HG02884 (cell line): ENCODE measurements around the gene CHST1.

Experiments used
- ATAC-seq: cut with Tn5 transposase; IDR thresholded peaks from one replicate; pipeline ENCODE4 v1.9.1; 2021; ENCODE audit warnings: mild to moderate bottlenecking, moderate library complexity; ENCODE audit not compliant: unreplicated experiment

CHST1 gene

DNA sequence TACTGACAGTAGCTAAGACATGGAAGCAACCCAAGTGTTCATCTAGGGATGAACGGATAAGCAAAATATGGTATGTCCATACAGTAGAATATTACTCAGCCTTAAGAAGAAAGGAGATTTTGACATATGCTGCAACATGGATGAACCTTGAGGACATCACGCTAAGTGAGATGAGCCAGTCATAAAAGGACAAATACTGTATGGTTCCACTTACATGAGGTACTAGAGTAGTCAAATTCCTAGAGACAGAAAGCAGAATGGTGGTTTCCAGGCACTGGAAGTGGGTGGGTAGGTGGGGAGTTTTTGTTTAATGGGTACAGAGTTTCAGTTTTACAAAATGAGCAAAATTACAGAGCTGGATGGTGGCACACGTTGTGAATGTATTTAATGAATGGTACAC, 18.1 kb downstream of the CHST1 start:
- no peak for ATAC-seq

DNA sequence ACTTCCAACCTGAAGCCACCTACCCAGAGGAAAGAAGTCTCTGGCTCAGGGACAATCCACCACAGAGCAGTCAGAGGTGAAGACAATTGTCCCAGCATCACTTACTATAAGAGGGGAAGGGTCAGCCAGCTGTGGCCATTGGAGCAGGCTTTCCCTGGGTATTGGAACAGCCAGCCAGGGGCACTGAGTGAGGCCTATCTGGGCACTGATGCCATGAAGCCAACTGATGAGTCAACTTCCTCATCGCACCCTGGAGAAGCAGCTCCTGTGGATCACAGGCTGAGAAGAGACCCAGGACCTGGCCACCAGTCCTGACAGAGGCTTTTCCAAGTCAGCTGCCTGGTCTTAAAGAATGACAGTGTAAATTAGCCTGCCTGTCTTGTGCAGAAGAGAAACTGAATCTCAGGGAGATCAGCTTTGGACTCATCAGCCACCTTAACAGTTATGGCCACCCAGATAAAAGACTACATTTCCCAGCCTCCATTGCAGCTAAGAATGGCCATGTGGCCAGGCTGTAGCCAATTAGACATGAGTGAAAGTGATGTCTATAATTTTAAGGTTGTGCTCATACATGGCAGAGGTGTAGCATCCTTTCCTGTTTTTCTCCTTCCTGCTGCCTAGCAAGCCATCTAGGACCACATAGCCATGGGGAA, 19.0 kb downstream of the CHST1 start:
- ATAC-seq: no peak

DNA sequence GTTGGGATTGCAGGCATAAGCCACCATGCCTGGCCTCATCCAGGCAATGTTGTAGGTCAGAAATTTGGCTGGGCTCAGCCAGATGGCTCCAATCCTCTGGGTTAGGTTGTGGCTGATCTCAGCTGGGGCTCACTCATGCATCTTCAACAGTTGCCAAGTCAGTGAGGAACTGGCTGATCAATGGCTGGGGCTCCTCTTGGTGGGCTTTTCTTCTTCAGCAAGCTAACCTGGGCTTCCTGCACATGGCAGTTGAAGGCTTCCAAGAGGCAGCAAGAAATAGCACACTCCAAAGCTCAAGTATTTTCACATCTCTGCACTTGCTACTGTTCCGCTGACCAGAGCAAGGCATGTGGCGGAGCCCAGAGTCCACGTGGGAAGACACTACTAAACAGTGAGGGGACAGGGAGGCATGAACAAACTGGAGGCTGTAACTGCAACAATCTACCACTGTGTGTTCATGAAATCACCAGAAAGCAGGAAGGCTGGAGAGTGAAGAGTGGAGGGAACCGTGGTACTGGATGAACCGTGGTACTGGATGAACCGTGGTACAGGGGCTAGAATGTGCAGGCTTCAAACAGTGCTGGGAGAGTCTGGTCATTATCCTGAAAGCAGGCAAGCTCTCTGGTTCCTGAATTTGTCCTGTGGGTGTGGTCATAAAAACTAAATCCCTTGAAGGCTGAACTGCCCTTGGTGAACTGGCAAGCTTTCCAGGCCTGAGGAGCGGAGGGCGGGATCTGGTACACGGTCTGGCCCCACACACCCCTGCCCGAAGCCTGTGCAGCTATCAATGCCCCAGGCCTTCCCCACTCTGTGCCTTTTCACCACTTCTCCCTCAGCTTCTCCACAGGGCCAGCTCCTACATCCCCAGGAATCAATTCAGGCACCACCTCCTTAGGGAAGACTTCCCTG, 20.2 kb downstream of the CHST1 start:
- ATAC-seq: no peak

DNA sequence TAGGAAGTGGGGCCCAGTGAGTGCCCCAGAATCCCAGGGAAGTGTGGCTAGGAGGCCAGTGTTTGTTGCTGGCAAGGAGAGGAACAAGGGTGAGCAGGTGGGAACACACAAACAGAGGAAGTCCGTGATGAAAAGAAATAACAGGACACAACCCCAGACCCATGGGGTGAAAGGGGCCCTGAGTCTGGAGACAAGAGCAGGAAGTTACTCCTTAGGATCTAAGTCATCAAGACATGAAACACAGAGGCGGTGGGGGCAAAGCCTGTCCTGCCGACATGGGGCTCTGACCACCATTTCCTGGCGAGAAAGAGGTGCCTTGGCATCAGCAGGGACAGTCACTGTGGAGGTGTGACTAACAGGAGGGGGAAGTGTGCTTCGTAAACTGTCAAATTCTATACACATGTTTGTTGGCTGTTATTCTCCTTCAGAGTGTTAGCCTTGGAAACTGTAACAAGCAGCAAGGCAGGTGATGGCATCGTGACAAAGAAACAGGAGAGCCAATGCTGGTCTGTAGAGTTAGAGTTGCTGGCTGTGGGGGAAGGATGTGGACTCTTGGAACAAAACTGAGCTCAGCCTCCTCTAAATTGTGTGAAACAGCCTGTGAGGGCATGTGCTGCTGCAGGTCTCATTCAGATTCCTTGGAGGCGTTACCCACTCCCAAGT, 21.7 kb downstream of the CHST1 start:
- no peak for ATAC-seq

DNA sequence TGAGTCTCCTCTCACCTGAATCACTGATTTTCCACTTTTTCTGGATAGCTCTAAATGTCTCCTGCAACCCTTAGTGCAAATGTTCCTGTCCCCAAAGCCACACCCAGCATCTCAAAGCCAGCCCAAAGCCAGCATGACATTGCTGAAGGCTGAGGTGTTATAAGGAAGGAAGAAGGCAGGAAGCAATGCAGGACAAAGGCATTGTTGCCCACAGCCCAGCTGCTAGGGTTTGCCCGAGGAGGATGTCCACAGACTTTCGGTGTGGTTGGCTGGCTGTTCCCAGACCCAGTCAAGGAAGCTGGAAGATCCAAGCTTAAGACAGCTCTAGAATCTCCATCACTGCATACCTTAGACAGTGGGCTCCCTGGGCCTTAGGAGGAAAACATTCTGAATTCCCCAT, 23.5 kb downstream of the CHST1 start:
- ATAC-seq: no peak

DNA sequence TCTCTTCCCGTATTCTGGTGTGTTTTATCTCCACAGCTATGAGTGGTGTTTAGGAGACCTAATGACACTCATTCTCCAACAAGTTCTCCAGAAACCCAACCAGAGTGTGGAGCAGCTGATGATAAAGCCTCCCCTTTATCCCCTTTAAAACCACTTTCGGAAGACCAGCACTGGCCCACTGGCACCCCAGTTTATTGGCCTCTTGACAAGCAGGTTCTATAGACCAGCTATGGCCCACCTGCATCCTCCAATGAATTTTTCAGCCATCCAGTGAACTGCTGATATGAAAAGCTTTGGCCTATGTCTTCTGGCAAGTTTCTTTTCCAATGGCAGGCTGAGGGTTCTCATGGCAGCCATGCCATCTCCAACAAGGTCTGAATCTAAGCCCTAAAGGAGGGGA, 27.4 kb downstream of the CHST1 start:
- no peak for ATAC-seq

DNA sequence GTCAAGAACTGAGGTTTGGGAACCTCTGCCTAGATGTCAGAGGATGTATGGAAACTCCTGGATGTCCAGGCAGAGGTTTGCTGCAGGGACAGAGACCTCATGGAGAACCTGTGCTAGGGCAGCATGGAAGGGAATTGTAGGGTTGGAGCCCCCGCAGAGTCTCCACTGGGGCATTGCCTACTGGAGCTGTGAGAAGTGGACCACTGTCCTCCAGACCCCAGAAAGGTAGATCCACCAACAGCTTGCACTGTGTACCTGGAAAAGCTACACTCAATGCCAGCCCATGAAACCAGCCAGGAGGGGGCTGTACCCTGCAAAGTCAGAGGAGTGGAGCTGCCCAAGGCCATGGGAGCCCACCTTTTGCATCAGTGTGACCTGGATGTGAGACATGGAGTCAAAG, 29.5 kb downstream of the CHST1 start:
- ATAC-seq: no peak

DNA sequence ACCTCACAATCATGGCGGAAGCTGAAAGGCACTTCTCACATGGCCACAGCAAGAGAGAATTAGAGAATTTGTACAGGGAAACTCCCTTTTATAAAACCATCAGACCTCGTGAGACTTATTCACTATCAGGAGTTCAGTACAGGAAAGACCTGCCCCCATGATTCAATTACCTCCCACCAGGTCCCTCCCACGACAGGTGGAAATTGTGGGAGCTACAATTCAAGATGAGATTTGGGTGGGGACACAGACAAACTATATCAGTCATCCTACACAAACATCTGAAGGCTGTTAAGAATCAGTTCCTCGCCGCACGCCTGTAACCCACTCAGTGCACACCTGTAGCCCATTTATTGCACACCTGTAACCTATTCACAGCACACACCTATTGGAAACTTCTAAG, 39.8 kb downstream of the CHST1 start:
- ATAC-seq: no peak

DNA sequence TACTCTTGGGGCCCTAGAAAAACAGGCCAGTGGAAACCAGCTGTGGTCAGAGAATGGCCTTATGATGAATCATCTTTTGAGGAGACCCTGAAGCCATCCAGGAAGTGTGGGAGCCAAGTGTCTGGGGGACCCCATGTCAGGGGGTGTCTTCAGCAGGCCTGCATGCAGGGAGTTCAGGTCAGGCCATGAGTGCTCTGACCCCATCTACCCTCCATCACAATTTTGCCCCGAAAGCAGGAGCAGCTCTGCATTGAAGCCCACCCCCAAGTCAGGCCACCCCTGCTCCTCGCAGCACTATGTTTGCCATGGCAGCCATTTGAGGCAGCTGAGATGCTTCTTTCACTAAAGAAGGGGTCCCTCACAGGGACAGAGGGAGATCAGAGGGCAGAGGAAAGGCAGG, 41.3 kb downstream of the CHST1 start:
- no peak for ATAC-seq

DNA sequence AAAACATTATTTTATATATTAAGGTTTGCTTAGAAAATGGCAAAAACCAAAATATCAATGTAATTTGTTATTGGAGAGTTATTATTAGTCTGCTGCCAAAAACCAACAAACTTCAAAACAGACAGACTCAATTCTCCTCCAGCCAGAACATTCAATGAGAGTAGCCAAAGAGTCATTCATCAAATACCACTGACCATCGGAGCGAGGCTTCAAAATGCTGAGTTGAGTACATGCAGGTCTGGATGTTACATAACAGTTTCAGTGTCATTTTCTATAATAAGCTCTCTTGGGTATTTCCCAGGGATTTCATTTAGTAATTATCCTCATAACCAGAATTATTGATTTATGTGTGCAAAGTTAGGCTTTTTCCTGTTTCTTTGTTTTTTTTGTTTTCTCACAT, 42.6 kb downstream of the CHST1 start:
- no peak for ATAC-seq

DNA sequence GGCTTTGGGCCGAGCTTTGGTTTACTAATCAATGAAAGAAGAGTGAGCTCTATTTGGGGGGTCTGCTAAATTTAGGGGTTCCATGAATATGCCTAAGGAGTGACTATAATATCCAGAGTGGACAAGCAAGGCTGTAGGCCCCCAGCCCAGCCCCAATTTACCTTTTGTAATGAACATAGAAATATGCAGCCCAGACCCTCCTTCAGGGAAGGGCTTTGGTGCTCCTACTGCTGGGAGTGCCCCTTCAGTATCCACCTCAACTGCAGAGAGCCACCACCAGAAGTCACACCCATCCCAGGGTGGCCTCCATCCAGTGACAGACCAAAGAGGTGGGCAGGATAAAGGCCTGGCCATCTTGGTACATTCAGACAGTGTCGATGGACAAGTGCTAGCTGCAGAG, 43.1 kb downstream of the CHST1 start:
- ATAC-seq: no peak

DNA sequence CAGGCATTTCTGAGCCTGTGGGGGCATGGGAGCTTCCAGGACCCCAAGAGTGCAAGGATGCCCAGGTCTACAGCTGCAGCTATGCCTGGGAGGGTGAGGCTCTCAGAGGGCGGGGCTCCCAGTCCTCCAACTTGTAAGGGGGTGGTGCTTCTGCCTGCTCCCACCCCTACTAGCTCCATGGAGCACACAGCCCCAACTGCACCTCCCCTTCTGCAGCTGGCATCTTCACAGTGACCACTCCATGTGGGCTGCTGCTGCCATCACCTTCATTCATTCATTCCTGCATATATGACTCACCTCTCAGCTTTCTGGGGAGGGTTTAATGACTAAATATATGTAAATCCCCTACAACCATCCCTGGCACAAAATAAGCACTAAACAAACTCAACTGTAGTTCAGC, 43.8 kb downstream of the CHST1 start:
- no peak for ATAC-seq

DNA sequence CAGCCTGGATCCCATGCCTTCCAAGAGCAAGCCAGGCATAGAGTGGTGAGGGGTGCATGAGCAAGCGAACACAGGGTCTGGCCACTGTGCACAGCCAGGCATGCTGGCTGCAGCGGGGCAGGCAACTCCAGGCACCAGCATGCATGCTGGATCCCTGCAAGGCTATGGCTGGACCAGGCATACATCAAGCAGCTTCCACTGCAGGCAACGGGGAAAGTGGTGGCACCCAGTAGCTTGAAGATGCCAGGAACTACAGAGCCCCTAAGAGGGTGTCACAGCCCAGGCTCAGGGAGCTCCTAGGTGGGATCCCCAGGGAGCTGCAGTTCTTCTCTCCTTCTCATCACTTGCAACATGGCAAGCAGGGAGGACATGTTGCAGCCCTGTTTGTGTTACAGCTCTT, 45.2 kb downstream of the CHST1 start:
- ATAC-seq: no peak

DNA sequence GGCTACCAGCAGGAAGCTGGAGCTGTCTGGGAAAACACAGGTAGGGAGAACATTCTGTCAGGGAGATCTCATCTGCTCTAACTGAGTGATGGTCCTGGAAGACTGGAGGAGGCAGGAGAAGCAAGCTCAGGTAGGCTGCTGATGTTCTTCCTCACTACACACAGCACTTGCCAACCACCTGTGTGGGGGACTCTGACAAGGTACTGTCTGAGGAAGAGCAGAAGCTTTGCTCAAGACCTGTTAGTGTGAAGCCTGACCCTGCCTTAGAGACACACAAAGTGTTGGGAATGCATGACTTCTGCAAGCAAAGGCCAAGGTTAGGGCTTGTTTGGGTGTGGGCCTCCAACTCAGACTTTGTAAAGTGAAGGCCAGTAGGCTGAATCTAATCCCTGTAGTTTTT, 46.5 kb downstream of the CHST1 start:
- ATAC-seq: no peak

DNA sequence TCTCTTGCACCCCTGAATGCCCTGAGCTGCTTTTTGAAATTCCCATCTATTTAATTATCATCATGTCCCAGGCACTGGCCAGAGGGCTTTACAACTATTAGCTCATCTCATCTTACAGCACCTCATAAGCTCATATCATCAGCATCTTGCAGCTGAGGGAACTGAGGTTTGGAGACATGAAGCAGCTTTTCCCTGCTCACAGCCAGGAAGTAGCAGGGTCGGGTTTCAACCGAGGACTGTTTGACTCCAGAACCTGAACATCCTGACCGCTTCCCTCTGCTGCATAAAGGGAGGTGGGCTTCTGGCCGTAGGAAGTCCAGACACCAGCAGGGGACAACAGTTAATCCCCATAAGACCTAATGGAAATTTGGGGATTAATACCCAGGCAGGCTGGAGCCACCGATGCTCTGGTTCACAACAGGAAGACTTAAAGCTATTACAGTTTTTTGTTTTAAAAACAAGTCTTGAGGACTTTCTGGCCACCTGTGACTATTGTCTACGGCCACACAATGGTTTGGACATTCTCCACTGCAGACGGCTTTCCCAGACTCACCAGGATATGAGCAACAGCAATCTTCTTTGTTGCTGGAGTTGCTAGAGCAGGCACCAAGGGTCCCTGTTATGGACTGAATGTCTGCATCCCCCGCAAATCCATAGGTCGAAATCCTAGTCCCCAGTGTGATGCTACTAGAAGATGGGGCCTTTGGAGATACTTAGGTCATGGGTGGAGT, 47.4 kb downstream of the CHST1 start:
- ATAC-seq: no peak

DNA sequence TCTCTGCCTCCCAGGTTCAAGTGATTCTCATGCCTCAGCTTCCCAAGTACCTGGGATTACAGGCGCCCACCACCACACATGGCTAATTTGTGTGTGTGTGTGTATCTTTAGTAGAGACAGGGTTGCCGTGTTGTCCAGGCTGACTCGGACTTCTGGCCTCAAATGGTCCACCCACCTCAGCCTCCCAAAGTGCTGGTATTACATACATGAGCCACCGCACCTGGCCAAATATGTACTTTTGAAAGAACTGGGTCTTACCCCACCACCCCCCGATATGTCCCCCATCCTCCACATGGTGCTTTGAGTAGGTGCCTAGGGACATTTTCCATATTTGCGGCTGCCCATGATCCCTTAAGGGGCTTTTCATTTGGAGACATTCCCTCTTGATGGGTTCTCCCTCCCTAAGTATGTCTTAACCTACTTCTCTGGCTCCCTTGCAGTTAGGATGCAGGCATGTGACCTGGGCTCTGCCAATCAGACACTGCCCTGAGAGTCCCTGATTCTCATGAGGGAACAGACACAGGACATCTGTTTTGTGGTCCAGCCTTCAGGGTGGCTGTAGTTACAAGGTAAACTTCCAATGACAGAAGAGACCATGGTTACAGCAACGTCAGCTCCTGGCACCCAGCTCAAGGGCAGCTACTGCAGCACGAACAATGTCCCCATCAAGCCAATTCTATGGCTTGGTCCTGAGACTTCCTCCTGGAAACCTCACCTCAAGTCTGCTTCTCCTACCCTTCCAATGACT, 48.4 kb downstream of the CHST1 start:
- ATAC-seq: no peak

DNA sequence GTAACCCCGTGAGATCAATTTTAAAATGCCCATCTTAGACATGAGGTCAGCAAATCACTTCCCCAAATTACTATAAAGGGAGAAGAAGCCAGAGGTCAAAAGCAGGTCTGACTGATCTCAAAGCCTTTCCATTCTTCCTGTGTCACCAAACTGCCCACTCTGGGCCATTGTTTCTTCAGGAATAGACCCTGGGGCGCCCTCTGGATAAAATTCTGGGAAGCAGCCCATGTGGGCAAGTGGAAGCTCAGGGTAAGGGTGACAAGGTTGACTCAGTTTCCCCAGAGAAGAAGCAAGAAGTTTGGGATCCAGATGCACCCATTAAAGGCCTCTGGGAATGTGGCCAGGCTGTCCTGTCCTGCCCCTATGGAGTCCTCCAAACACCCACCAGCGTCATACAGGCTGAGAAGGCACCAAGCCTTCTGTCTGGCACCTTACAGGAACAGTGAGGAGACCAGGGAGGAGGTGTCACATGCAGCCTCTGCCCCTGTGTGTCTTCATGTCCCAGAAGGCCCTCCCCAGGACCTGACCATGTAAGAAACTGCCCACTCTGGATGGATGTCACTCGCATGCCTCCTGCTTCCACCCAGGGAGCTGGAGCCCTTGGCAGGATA, 50.1 kb downstream of the CHST1 start:
- ATAC-seq: no peak

DNA sequence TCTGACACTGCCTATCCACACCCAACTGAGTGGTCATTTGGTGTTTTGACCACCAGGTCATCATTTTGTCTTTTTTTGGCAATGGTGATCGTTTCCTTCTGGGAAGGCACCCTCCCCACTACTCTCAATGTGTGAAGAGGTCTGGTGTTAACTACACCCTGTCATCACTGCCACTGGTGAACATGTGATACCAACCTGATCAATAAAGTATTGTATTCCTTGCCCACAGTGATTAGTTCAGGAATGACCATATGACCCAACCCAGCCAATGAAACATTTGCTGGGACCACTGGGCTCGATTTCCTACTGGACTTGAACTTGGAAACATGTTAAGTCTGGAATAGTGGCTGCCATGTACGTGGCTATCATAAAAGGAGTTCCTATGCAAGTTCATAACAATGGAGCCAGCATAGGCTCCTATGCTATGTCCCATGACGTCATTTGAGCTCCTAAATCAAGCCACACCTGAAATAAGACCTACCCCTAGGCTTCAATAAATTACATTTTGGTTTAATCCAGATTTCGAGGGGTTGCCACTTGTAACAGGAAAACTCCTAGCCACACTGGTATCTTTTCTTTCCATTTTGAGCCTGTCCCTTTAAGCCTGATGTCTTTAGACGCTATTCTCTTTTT, 51.1 kb downstream of the CHST1 start:
- no peak for ATAC-seq

DNA sequence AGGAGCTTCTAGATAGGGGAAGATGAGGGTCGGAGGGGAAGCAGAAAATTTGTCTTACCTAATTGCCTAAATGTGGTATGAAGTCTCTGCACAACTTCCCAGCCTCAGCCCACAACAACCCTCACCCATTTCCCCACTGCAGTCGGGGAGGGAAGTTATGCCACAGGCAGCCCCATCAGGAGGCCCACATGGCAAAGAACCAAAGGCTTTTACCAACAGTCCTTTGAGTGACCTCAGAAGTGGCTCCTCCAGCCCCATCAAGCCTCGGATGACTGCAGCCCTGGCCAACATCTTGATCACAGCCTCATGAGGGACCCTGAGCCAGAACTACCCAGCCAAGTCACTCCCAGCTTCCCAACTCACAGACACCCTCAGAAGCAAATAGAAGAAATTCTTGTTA, 54.8 kb downstream of the CHST1 start:
- ATAC-seq: no peak

DNA sequence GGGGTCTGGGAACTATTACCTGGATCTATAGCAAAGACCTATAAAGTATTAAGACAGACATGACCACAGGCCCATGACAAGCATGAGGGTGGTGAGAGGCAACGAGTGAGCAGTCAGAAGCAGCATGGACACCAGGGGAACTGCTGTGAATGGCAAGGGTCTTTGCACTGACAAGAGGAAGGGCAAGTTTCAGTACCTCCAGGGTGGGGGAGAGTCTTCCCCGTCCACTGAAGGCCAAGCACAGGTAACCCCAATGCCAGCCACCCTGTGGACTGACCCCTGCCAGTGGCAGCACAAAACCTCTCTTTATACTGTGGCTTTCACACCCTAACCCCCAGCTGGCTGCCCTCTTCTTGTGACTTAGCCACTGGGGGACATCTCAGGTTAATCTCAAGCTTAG, 55.5 kb downstream of the CHST1 start:
- ATAC-seq: no peak
